H9 (cell line): ENCODE measurements around the gene ZFPM1. TPM values are rescaled to one million over a fixed set of nuclear protein-coding genes. Genes with fewer than 3 reads are reported as not detected.

Source experiments
- DNase-seq: peaks from one replicate; pipeline ENCODE4 v3.0.0-alpha.2; 2017
- H2AFZ ChIP-seq: one replicate; pipeline ENCODE4 v1.6.1; 2013; ENCODE audit warnings: mild to moderate bottlenecking, low read length, control low read depth, moderate library complexity
- H2AK5ac ChIP-seq: 2 replicates; pipeline ENCODE4 v1.6.1; 2013; ENCODE audit warnings: low read length, control low read depth, mixed read lengths; ENCODE audit not compliant: insufficient read length
- H2BK120ac ChIP-seq: one replicate; pipeline ENCODE4 v1.6.1; 2013; ENCODE audit warnings: low read depth, mild to moderate bottlenecking, low read length, control low read depth, inconsistent platforms; ENCODE audit not compliant: poor library complexity, severe bottlenecking
- H2BK12ac ChIP-seq: 2 replicates; pipeline ENCODE4 v1.6.1; 2013; ENCODE audit warnings: low read length, control low read depth, mixed read lengths, low read depth; ENCODE audit not compliant: insufficient read length
- H2BK15ac ChIP-seq: 2 replicates; pipeline ENCODE4 v1.6.1; 2013; ENCODE audit warnings: low read depth, low read length, control low read depth
- H2BK20ac ChIP-seq: one replicate; pipeline ENCODE4 v1.6.1; 2013; ENCODE audit warnings: low read depth, mild to moderate bottlenecking, low read length, control low read depth, inconsistent platforms; ENCODE audit not compliant: poor library complexity, severe bottlenecking
- H2BK5ac ChIP-seq: 2 replicates; pipeline ENCODE4 v1.6.1; 2013; ENCODE audit warnings: low read length, control low read depth, mixed read lengths; ENCODE audit not compliant: insufficient read length
- H3K14ac ChIP-seq: 2 replicates; pipeline ENCODE4 v1.6.1; 2013; ENCODE audit warnings: low read length, control low read depth; ENCODE audit not compliant: insufficient read depth
- H3K18ac ChIP-seq: 2 replicates; pipeline ENCODE4 v1.6.1; 2013; ENCODE audit warnings: low read depth, mild to moderate bottlenecking, mixed read lengths, low read length, control low read depth; ENCODE audit not compliant: insufficient read length
- H3K23ac ChIP-seq: 2 replicates; pipeline ENCODE4 v1.6.1; 2013; ENCODE audit warnings: low read length, control low read depth, mixed read lengths, low read depth; ENCODE audit not compliant: insufficient read length
- H3K23me2 ChIP-seq: 2 replicates; pipeline ENCODE4 v1.6.1; 2013; ENCODE audit warnings: low read depth, mild to moderate bottlenecking, mixed read lengths, low read length, control low read depth; ENCODE audit not compliant: insufficient read length, poor library complexity, severe bottlenecking
- H3K27ac ChIP-seq: 2 replicates; pipeline ENCODE4 v1.5.1; 2013; ENCODE audit warnings: low read length, control low read depth, mixed read lengths, low read depth; ENCODE audit not compliant: insufficient read length
- H3K27me3 ChIP-seq: 2 replicates; pipeline ENCODE4 v1.6.1; 2013; ENCODE audit warnings: low read length, control low read depth, inconsistent platforms; ENCODE audit not compliant: insufficient read depth
- H3K4ac ChIP-seq: 2 replicates; pipeline ENCODE4 v1.6.1; 2013; ENCODE audit warnings: low read depth, mild to moderate bottlenecking, control low read depth, inconsistent platforms, low read length, moderate library complexity
- H3K4me1 ChIP-seq: 2 replicates; pipeline ENCODE4 v1.6.1; 2013; ENCODE audit warnings: low read length, control low read depth, inconsistent platforms; ENCODE audit not compliant: insufficient read depth
- H3K4me2 ChIP-seq: 2 replicates; pipeline ENCODE4 v1.6.1; 2013; ENCODE audit warnings: low read length, control low read depth, mixed read lengths; ENCODE audit not compliant: insufficient read length, insufficient read depth
- H3K56ac ChIP-seq: 2 replicates; pipeline ENCODE4 v1.6.1; 2013; ENCODE audit warnings: low read depth, mild to moderate bottlenecking, mixed read lengths, low read length, control low read depth; ENCODE audit not compliant: insufficient read length
- H3K79me1 ChIP-seq: 2 replicates; pipeline ENCODE4 v1.6.1; 2013; ENCODE audit warnings: low read depth, mild to moderate bottlenecking, moderate library complexity, low read length, control low read depth, inconsistent platforms; ENCODE audit not compliant: insufficient read depth, poor library complexity, severe bottlenecking
- H3K79me2 ChIP-seq: 2 replicates; pipeline ENCODE4 v1.6.1; 2013; ENCODE audit warnings: low read length, control low read depth, inconsistent platforms; ENCODE audit not compliant: insufficient read depth
- H3K9ac ChIP-seq: 2 replicates; pipeline ENCODE4 v1.6.1; 2013; ENCODE audit warnings: low read length, control low read depth, mixed read lengths; ENCODE audit not compliant: insufficient read length; ENCODE audit errors: extremely low read depth
- H3K9me3 ChIP-seq: one replicate; pipeline ENCODE4 v1.6.1; 2013; ENCODE audit warnings: low read depth, low read length, inconsistent platforms; ENCODE audit not compliant: control insufficient read depth
- H3T11ph ChIP-seq: one replicate; pipeline ENCODE4 v1.6.1; 2013; ENCODE audit warnings: mild to moderate bottlenecking, low read length, control low read depth, inconsistent platforms
- H4K20me1 ChIP-seq: one replicate; pipeline ENCODE4 v1.6.1; 2013; ENCODE audit not compliant: control insufficient read depth, insufficient read length, insufficient read depth
- H4K5ac ChIP-seq: 2 replicates; pipeline ENCODE4 v1.6.1; 2013; ENCODE audit warnings: low read depth, mild to moderate bottlenecking, mixed read lengths, low read length, control low read depth; ENCODE audit not compliant: insufficient read length
- H4K8ac ChIP-seq: replicated peaks from 2 replicates; pipeline ENCODE4 v1.6.1; 2013; ENCODE audit warnings: low read length, control low read depth, mixed read lengths, low read depth; ENCODE audit not compliant: insufficient read length
- H4K91ac ChIP-seq: 2 replicates; pipeline ENCODE4 v1.6.1; 2013; ENCODE audit warnings: low read depth, mild to moderate bottlenecking, moderate library complexity, mixed read lengths, low read length, control low read depth; ENCODE audit not compliant: insufficient read length
- H3K27ac Mint-ChIP-seq, 3 experiments: 2 replicates in 2 of 3; 3 replicates in 1 of 3; pipeline ENCODE4 v1.8.0; 2020 to 2021; ENCODE audit warnings: mixed read lengths in 3 of 3, mild to moderate bottlenecking in 1 of 3, moderate library complexity in 1 of 3
- H3K27me3 Mint-ChIP-seq: 2 replicates; pipeline ENCODE4 v1.8.0; 2021; ENCODE audit warnings: low read depth, mild to moderate bottlenecking, moderate library complexity, mixed read lengths
- H3K36me3 Mint-ChIP-seq, 3 experiments: 2 replicates in 2 of 3; 3 replicates in 1 of 3; pipeline ENCODE4 v1.8.0; 2020 to 2021; ENCODE audit warnings: low read depth in 3 of 3, mixed read lengths in 3 of 3; ENCODE audit not compliant: insufficient read depth in 1 of 3
- H3K4me1 Mint-ChIP-seq, 2 experiments: 2 replicates each; pipeline ENCODE4 v1.8.0; 2020; ENCODE audit warnings: mixed read lengths in 2 of 2
- H3K4me3 Mint-ChIP-seq, 2 experiments: 2 replicates in 1 of 2; 3 replicates in 1 of 2; pipeline ENCODE4 v1.8.0; 2020 to 2021; ENCODE audit warnings: mild to moderate bottlenecking in 2 of 2, mixed read lengths in 2 of 2, moderate library complexity in 1 of 2
- H3K9me3 Mint-ChIP-seq, 2 experiments: 2 replicates in 1 of 2; 3 replicates in 1 of 2; pipeline ENCODE4 v1.8.0; 2020; ENCODE audit warnings: mild to moderate bottlenecking in 2 of 2, mixed read lengths in 2 of 2, moderate library complexity in 1 of 2
- CTCF ChIP-seq: fragments of 200-600 bp; sonication (generic); conservative IDR thresholded peaks from 3 replicates; pipeline ENCODE4 v1.8.0; 2021; ENCODE audit warnings: antibody characterized with exemption, mild to moderate bottlenecking
- WGBS: extraction: QIAGEN DNeasy Blood & Tissue Kit; methylation state at CpG from one replicate; pipeline ENCODE4 v1.1.7; 2013; ENCODE audit warnings: missing lambda C conversion rate, low lambda C conversion rate, mixed read lengths; ENCODE audit not compliant: insufficient read length; ENCODE audit errors: extremely low coverage; 5-methylcytosine and 5-hydroxymethylcytosine counted together
- total RNA-seq: library from RNA; stranded (reverse); gene quantifications from 2 replicates; pipeline ENCODE4 v1.2.1, GENCODE V29; 2021

ZFPM1 gene
- total RNA-seq, 1 experiment from 2014 or later = 3.6 TPM

- H3K14ac ChIP-seq = no peak overlapping the region
- no peak for DNase-seq
- H2AK5ac ChIP-seq = no peak overlapping the region
- H3K4ac ChIP-seq = no peak overlapping the region
- H3K4me1 Mint-ChIP-seq = peaks cover 2 to 8% of the 10 kb centered on the region in 2 experiments; a peak in 3 of 4 replicates
- H3K9ac ChIP-seq = no peak overlapping the region
- no peak overlapping the region for H2BK12ac ChIP-seq
- no peak overlapping the region for H2AFZ ChIP-seq
- H3K27me3 Mint-ChIP-seq = peaks cover 4% of the 10 kb centered on the region
- H4K8ac ChIP-seq = no peak overlapping the region
- no peaks in the 10 kb centered on the region for H3K36me3 Mint-ChIP-seq
- H3K4me2 ChIP-seq = no peak overlapping the region
- H2BK120ac ChIP-seq = no peak overlapping the region
- H3K79me2 ChIP-seq = no peaks in the 10 kb centered on the region
- H2BK20ac ChIP-seq = no peak overlapping the region
- no peak overlapping the region for H3T11ph ChIP-seq
- no peaks in the 10 kb centered on the region for H4K20me1 ChIP-seq
- no peak overlapping the region for H3K27ac Mint-ChIP-seq
- no peak overlapping the region for H3K4me3 Mint-ChIP-seq
- no peak overlapping the region for H3K27ac ChIP-seq
- WGBS = no CpG with 5 or more reads among the region's 17 CpGs
- no peaks in the 10 kb centered on the region for H3K9me3 Mint-ChIP-seq
- H3K23me2 ChIP-seq = no peaks in the 10 kb centered on the region
- no peaks in the 10 kb centered on the region for H3K79me1 ChIP-seq
- no peak for TF ChIP-seq CTCF
- H4K91ac ChIP-seq = no peak overlapping the region
- H2BK5ac ChIP-seq = no peak overlapping the region
- H3K9me3 ChIP-seq = no peaks in the 10 kb centered on the region
- H3K27me3 ChIP-seq = no peaks in the 10 kb centered on the region
- no peaks in the 10 kb centered on the region for H3K4me1 ChIP-seq
- no peak overlapping the region for H3K56ac ChIP-seq
- no peak overlapping the region for H4K5ac ChIP-seq
- H2BK15ac ChIP-seq = no peak overlapping the region
- H3K23ac ChIP-seq = no peak overlapping the region
- no peak overlapping the region for H3K18ac ChIP-seq
Measured at GRCh38 chr16:88439016-88439415, 14.1 kb upstream of the ZFPM1 start.
